Erythroblast (primary cell): Measurements from ENCODE around the gene MAMDC2.

Experiments
- GATA1 ChIP-seq: IDR thresholded peaks from 2 replicates; pipeline ENCODE4 v1.6.1; 2011; ENCODE audit warnings: low read depth, mild to moderate bottlenecking, control low read depth, low read length, moderate library complexity
- POLR2A ChIP-seq: IDR thresholded peaks from 2 replicates; pipeline ENCODE4 v1.6.1; 2011; ENCODE audit warnings: mild to moderate bottlenecking, low read length

DNA sequence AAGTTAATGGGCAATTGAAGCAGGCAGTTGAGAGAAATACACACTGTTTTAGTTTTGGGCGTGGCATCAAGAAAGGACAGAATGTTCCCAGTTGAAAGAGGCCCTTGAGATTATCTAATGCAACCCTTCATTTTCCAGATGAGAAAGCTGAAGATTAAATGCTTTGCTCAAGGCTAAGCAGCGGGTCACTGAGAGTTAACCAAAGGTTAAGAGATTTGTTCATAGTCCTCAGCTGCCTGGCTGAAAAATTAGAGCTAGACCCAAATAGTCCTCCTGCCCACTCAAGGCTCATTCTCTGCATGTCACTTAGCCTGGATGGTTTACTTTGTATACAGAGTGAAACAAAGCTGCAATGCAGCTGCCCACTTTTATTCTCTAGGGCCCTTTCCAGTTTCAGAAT is 46.7 kb upstream of the MAMDC2 start:
- no peak for TF ChIP-seq POLR2A
- no peak for TF ChIP-seq GATA1
